Measurements from ENCODE around the gene DEDD. TPM values are rescaled to one million over a fixed set of nuclear protein-coding genes. Genes with fewer than 3 reads are reported as not detected.

The DEDD gene
- total RNA-seq, 4 donors from 2014 or later: 4.4 to 42.2 (median 36.1) TPM

DNA sequence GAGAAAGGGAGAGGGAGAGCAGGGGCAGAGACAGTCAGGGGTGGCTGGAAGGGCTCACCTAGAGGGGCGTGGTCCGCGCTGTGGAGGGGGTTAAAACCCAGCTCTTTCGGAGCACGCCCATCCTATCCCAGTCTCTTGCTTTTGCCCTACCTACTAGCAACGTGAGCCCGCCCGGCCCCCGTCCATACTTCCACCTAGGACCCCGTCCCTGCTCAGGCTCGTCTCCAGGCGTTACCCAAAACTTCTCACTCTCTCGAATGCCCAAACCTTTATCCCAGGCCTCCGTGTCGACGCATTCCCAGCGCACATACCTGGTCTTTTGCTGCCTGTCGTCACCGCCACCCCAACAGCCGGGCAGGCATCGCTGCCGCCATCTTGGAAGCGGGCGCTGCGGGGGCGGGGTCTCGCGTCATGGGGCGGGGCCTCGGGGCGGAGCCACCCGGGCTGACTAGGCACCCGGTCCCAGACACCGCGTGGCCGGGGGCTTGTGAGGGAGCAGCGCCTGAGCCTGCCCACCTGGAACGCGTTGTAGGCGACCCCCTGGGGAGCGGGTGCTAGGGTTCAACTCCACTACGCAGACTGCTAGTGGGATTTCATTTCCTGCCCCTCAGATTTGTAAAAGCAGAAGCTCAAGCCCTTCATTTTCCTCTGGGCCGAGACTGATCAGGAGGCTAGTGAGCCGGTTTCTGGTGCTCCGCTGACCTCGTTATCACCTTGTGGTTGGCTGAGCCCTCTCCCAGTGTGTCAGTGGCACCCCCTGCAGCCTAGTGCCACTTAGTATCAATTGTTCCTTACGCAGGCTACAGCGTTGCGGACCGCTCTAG is 44.9 kb upstream of the DEDD start, which contains the start of gene B4GALT3:
TSS of gene B4GALT3 (minus strand) at position 396 of the 824 bp plus-strand sequence. CDS start 1,447 bp downstream, outside the sequence.
- no peaks in the 10 kb centered on the region for H3K9me3 ChIP-seq
- no peaks in the 10 kb centered on the region for H3K27me3 ChIP-seq
- TF ChIP-seq, protein P1, sequence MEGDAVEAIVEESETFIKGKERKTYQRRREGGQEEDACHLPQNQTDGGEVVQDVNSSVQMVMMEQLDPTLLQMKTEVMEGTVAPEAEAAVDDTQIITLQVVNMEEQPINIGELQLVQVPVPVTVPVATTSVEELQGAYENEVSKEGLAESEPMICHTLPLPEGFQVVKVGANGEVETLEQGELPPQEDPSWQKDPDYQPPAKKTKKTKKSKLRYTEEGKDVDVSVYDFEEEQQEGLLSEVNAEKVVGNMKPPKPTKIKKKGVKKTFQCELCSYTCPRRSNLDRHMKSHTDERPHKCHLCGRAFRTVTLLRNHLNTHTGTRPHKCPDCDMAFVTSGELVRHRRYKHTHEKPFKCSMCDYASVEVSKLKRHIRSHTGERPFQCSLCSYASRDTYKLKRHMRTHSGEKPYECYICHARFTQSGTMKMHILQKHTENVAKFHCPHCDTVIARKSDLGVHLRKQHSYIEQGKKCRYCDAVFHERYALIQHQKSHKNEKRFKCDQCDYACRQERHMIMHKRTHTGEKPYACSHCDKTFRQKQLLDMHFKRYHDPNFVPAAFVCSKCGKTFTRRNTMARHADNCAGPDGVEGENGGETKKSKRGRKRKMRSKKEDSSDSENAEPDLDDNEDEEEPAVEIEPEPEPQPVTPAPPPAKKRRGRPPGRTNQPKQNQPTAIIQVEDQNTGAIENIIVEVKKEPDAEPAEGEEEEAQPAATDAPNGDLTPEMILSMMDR (IDR thresholded peaks at IDR 0.05): peak in 1 of 4 experiments; percentile 2
- TF ChIP-seq POLR2A (IDR thresholded peaks at IDR 0.05): peak; percentile 51 to 73
- peak within 1 kb of the TSS; percentile 89 to 92 for H3K27ac ChIP-seq
- peak; percentile 88 to 93 for DNase-seq
- peak within 1 kb of the TSS; percentile 64 to 89 for H3K4me3 ChIP-seq
- peaks cover 0 to 17% of the 10 kb centered on the region in 2 donors for H3K4me1 ChIP-seq
- no peaks in the 10 kb centered on the region for H3K36me3 ChIP-seq
- intact Hi-C loops (cut with DNase I; ENCODE audit: low total_unique reads): no loop called here

DNA sequence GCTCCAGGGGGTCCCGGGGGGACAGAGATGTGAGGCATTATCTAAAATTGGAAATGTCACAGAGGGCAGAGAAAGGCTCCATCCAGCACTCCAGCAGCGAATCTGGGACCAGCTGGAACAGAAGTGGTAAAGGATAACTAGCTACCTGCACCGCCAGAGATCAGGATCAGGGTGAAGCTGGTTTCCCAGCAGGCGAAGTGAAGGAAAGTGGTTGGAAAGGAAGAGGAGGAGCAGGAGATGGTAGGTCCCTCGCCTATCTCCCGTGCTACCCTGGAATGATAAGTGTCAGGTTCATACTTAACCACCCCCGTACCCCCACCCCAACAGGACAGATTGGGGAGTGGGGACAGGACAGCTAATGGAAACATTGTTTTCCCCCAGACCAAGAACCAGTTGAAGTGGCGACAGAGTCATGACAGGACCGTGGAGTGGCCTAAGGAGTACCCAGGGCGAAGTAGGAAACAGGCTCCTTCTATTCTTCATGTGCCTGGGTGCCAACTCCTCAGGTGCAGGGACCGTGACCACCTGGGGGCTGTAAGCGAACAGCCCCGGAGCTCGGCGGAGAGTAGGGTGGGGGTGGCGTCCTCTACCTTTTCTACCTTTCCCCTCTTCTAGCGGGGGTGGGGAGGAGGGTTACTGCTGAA is 44.1 kb upstream of the DEDD start:
- TF ChIP-seq, protein P1 (IDR thresholded peaks at IDR 0.05): no peak
- TF ChIP-seq POLR2A (IDR thresholded peaks at IDR 0.05): no peak
- Histone ChIP-seq H3K9me3 (no peaks in the 10 kb centered on the region), H3K4me3 (peak overlapping the region; percentile 64 to 89), H3K27ac (peak overlapping the region; percentile 89 to 92), H3K4me1 (peaks cover 0 to 17% of the 10 kb centered on the region in 2 donors), H3K27me3 (no peaks in the 10 kb centered on the region), H3K36me3 (no peaks in the 10 kb centered on the region)
- DNase-seq: no peak
- intact Hi-C loops (cut with DNase I; ENCODE audit: low total_unique reads): no loop called here

DNA sequence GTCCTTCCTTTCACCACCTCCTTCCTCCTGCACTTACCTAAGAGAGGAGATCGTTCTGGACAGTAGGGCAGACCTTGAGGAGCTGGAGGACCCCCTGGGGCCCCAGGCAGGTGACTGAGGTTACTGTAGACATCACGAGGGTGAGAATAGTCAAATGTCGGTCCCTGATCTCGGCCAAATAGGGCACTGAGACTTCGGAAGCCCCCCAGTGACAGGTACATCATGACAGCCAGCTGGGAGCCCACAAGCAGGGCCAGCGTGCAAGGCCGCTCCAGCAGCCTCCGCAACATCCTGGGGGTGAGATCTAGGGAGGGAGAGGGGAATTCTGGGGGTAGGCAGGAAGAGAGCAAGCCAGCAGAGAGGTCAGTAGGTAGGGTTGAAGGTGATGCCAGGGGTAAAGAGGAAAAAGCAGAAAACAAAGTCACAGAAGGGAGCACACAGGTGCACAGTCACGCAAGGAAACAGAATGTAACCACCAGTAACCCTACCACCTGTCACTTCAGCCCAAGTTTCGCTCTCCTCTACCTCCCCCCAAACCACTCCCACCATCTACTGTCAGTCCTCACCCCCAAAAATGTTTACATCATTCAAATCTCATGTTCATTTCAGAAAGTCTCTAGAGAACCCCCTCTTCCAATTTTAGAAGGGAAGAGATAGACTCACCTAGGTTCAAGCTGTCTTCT is 43.4 kb upstream of the DEDD start:
- Histone ChIP-seq H3K27ac (peak overlapping the region; percentile 89 to 92), H3K36me3 (no peaks in the 10 kb centered on the region), H3K9me3 (no peaks in the 10 kb centered on the region), H3K27me3 (no peaks in the 10 kb centered on the region), H3K4me3 (peak overlapping the region in 1 of 2 donors; percentile 64), H3K4me1 (peaks cover 0 to 17% of the 10 kb centered on the region in 2 donors)
- no peak for DNase-seq
- no peak for TF ChIP-seq POLR2A (IDR thresholded peaks at IDR 0.05)
- intact Hi-C loops (cut with DNase I; ENCODE audit: low total_unique reads): no loop called here

DNA sequence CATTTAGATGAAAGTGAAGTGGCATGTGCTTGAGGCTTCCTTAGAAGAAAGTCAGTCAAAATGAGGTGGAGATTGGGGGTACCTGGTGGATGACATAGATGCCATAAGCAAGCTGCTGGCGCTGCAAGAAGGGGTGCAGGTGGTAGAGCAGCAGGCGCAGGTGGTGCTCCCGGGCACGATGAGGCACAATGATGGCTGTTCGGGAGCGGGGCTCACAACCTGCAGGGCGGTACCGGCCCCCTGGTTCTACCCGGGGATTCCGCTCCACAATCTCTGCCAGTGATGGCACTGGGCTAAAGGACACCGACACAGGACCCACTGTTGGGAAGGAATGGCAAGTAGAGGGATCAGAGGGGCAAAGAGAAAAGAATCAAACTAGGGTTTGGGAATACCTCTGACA is 42.4 kb upstream of the DEDD start:
- peaks cover 0 to 17% of the 10 kb centered on the region in 2 donors for H3K4me1 ChIP-seq
- TF ChIP-seq, protein P1 (IDR thresholded peaks at IDR 0.05): no peak
- no peak for TF ChIP-seq POLR2A (IDR thresholded peaks at IDR 0.05)
- no peaks in the 10 kb centered on the region for H3K27me3 ChIP-seq
- no peak overlapping the region for H3K27ac ChIP-seq
- intact Hi-C loops (cut with DNase I; ENCODE audit: low total_unique reads): no loop called here
- H3K9me3 ChIP-seq: no peaks in the 10 kb centered on the region
- no peaks in the 10 kb centered on the region for H3K36me3 ChIP-seq
- DNase-seq: no peak
- H3K4me3 ChIP-seq: no peak overlapping the region

DNA sequence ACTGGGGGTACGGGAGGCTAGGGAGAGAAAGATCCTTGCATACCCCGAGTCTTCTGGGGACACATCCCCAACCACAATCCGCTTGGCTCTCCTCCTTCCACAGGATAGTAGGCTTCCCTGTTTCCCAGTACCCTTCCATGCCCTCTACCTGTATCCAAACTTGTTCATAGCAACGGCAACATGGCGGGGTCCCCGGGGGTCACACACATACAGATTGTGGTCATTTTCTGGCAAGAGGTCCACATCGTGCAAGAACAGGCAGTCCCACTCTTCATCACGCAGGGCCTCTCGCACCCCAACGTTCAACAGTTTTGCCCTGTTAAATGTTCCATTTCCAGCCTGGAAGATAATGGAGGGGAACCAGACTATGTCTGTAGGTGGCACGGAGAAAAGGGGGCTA is 41.2 kb upstream of the DEDD start:
- Histone ChIP-seq H3K9me3 (no peaks in the 10 kb centered on the region), H3K4me1 (peaks cover 0 to 17% of the 10 kb centered on the region in 2 donors), H3K4me3 (no peak overlapping the region), H3K27me3 (no peaks in the 10 kb centered on the region), H3K27ac (peak overlapping the region; percentile 12 to 32), H3K36me3 (no peaks in the 10 kb centered on the region)
- TF ChIP-seq, protein P1 (IDR thresholded peaks at IDR 0.05): no peak
- TF ChIP-seq POLR2A (IDR thresholded peaks at IDR 0.05): no peak
- intact Hi-C loops (cut with DNase I; ENCODE audit: low total_unique reads): no loop called here
- no peak for DNase-seq

Measured in uterus (tissue), 4 donors.